Keratinocyte (primary cell): ENCODE results near the gene ADCY7. TPM values are rescaled to one million over a fixed set of nuclear protein-coding genes. Genes with fewer than 3 reads are reported as not detected.

Source experiments
- DNase-seq: peaks from one replicate; pipeline ENCODE4 v3.0.0-alpha.2; 2011; ENCODE audit warnings: low read depth, missing footprints, low spot score
- FAIRE-seq: peaks from 2 replicates; lab custom pipeline; 2011; peaks lifted over from hg19 to GRCh38; lab: Jason Lieb, UNC
- H2AFZ ChIP-seq: 2 replicates; pipeline ENCODE4 v1.6.0; 2012; ENCODE audit warnings: low read length, control low read depth, inconsistent platforms; ENCODE audit not compliant: control insufficient read depth
- H3K27ac ChIP-seq: 2 replicates; pipeline ENCODE4 v1.5.1; 2011; ENCODE audit warnings: low read length; ENCODE audit not compliant: control insufficient read depth, insufficient read depth
- H3K27me3 ChIP-seq: 3 replicates; pipeline ENCODE4 v1.6.0; 2011; ENCODE audit warnings: low read length; ENCODE audit not compliant: control insufficient read depth, insufficient read depth; ENCODE audit errors: extremely low read depth
- H3K36me3 ChIP-seq, 2 experiments: 2 replicates in 1 of 2; 3 replicates in 1 of 2; pipeline ENCODE4 v1.5.1; 2011; ENCODE audit warnings: low read length in 2 of 2, mild to moderate bottlenecking in 1 of 2; ENCODE audit not compliant: control insufficient read depth in 2 of 2, insufficient read depth in 2 of 2; ENCODE audit errors: extremely low read depth in 1 of 2
- H3K4me1 ChIP-seq: 3 replicates; pipeline ENCODE4 v1.5.1; 2011; ENCODE audit warnings: low read length; ENCODE audit not compliant: control insufficient read depth, insufficient read depth; ENCODE audit errors: extremely low read depth
- H3K4me2 ChIP-seq: 3 replicates; pipeline ENCODE4 v1.6.0; 2011; ENCODE audit warnings: low read depth, low read length; ENCODE audit not compliant: control insufficient read depth, insufficient read depth; ENCODE audit errors: extremely low read depth
- H3K4me3 ChIP-seq, 3 experiments: fragments of 200-600 bp in 1 of 3; sonication (generic) in 1 of 3; 2 replicates in 2 of 3; 3 replicates in 1 of 3; pipeline ENCODE4 v1.5.1; 2011 to 2016; ENCODE audit warnings: low read length in 3 of 3, mild to moderate bottlenecking in 3 of 3, control low read depth in 2 of 3, inconsistent platforms in 1 of 3, low read depth in 1 of 3, mixed read lengths in 1 of 3, mixed run types in 1 of 3, moderate library complexity in 1 of 3; ENCODE audit not compliant: control insufficient read depth in 2 of 3, insufficient read depth in 2 of 3; ENCODE audit errors: extremely low read depth in 1 of 3
- H3K79me2 ChIP-seq: 2 replicates; pipeline ENCODE4 v1.6.0; 2012; ENCODE audit warnings: low read length; ENCODE audit not compliant: control insufficient read depth, insufficient read depth
- H3K9ac ChIP-seq: 3 replicates; pipeline ENCODE4 v1.6.0; 2011; ENCODE audit warnings: low read length; ENCODE audit not compliant: control insufficient read depth, insufficient read depth; ENCODE audit errors: extremely low read depth
- H3K9me1 ChIP-seq: 3 replicates; pipeline ENCODE4 v1.6.0; 2011; ENCODE audit warnings: low read length; ENCODE audit not compliant: control insufficient read depth, insufficient read depth; ENCODE audit errors: extremely low read depth
- H3K9me3 ChIP-seq: 2 replicates; pipeline ENCODE4 v1.5.1; 2012; ENCODE audit warnings: low read depth, low read length; ENCODE audit not compliant: control insufficient read depth
- H4K20me1 ChIP-seq: 3 replicates; pipeline ENCODE4 v1.6.0; 2011; ENCODE audit warnings: low read length; ENCODE audit not compliant: control insufficient read depth, insufficient read depth; ENCODE audit errors: extremely low read depth
- EZH2 ChIP-seq: IDR thresholded peaks from one replicate; pipeline ENCODE4 v1.6.1; 2012; ENCODE audit warnings: inconsistent platforms, mild to moderate bottlenecking, low read length, moderate library complexity
- dilution Hi-C: fragments of 300-500 bp; cut with MboI; formaldehyde crosslinking; loops from one replicate; pipeline ENCODE4 v1.7.0; 2020; ENCODE audit warnings: low sequenced_read_pairs; ENCODE audit not compliant: extremely low pct_ligation_motif_present
- polyA plus RNA-seq, 5 experiments: library from polyadenylated mRNA; depleted of rRNA in 3 of 5; stranded (reverse) in 3 of 5; stranded (forward) in 1 of 5; unstranded in 1 of 5; fragments of >200 nt; gene quantifications; 1 replicate in 1 of 5; 2 replicates in 3 of 5; 3 replicates in 1 of 5; pipeline versions ENCODE4 v1.2.1 to v1.2.3, GENCODE V29; 2011 to 2012; ENCODE audit warnings: missing spikeins in 2 of 5, low read depth in 1 of 5, low replicate concordance in 1 of 5
- TF ChIP-seq, protein P1 (sequence below), 3 experiments: IDR thresholded peaks in 1 of 3; conservative IDR thresholded peaks in 1 of 3; optimal IDR thresholded peaks in 1 of 3; 2 replicates in 2 of 3; 3 replicates in 1 of 3; pipeline versions ENCODE3 to v1.5.1; 2011; ENCODE audit warnings: low read length in 3 of 3, mild to moderate bottlenecking in 3 of 3, moderate library complexity in 2 of 3, control low read depth in 1 of 3, inconsistent platforms in 1 of 3; ENCODE audit not compliant: insufficient read depth in 2 of 3; ENCODE audit errors: extremely low read depth in 1 of 3

The ADCY7 gene
- polyA plus RNA-seq, 1 donor (not counting 4 experiments of a cell fraction or from before 2014, with no cell fraction given) = 5.1 TPM

GRCh38 chr16:50309527-50310307 is 43.4 kb downstream of the ADCY7 start:
- DNase-seq = no peak
- H3K36me3 ChIP-seq = peaks cover 6 to 10% of the 10 kb centered on the region in 2 experiments

GRCh38 chr16:50310308-50311133 is 44.2 kb downstream of the ADCY7 start:
- no peak overlapping the region for H3K9ac ChIP-seq

More at GRCh38 chr16:50309527-50310307, 43.4 kb downstream of the ADCY7 start:
- Histone ChIP-seq H2AFZ (no peak overlapping the region), H3K4me3 (no peak overlapping the region), H3K9me3 (no peaks in the 10 kb centered on the region), H3K79me2 (no peaks in the 10 kb centered on the region), H4K20me1 (no peaks in the 10 kb centered on the region), H3K27ac (no peak overlapping the region), H3K9me1 (peaks cover 2% of the 10 kb centered on the region), H3K4me1 (peaks cover 6% of the 10 kb centered on the region), H3K27me3 (no peaks in the 10 kb centered on the region), H3K4me2 (no peak overlapping the region), H3K9ac (no peak overlapping the region)
- no peak for FAIRE-seq
- dilution Hi-C loops = no loop called here
- TF ChIP-seq EZH2 = no peak
- TF ChIP-seq, protein P1, sequence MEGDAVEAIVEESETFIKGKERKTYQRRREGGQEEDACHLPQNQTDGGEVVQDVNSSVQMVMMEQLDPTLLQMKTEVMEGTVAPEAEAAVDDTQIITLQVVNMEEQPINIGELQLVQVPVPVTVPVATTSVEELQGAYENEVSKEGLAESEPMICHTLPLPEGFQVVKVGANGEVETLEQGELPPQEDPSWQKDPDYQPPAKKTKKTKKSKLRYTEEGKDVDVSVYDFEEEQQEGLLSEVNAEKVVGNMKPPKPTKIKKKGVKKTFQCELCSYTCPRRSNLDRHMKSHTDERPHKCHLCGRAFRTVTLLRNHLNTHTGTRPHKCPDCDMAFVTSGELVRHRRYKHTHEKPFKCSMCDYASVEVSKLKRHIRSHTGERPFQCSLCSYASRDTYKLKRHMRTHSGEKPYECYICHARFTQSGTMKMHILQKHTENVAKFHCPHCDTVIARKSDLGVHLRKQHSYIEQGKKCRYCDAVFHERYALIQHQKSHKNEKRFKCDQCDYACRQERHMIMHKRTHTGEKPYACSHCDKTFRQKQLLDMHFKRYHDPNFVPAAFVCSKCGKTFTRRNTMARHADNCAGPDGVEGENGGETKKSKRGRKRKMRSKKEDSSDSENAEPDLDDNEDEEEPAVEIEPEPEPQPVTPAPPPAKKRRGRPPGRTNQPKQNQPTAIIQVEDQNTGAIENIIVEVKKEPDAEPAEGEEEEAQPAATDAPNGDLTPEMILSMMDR (optimal IDR thresholded peaks at IDR 0.05 in 1 of 3, IDR thresholded peaks at IDR 0.05 in 1 of 3, conservative IDR thresholded peaks at IDR 0.05 in 1 of 3; ENCODE audit: extremely low read depth in 1 of 3, insufficient read depth in 2 of 3, low read length in 3 of 3) = no peak

More at GRCh38 chr16:50310308-50311133, 44.2 kb downstream of the ADCY7 start:
- Histone ChIP-seq H3K36me3 (peaks cover 13 to 15% of the 10 kb centered on the region in 2 experiments), H2AFZ (no peak overlapping the region), H3K79me2 (no peaks in the 10 kb centered on the region), H4K20me1 (no peaks in the 10 kb centered on the region), H3K4me2 (no peak overlapping the region), H3K9me1 (peaks cover 2% of the 10 kb centered on the region), H3K4me1 (peaks cover 6% of the 10 kb centered on the region), H3K27ac (no peak overlapping the region), H3K9me3 (no peaks in the 10 kb centered on the region), H3K27me3 (no peaks in the 10 kb centered on the region), H3K4me3 (no peak overlapping the region)
- no peak for DNase-seq
- no peak for FAIRE-seq
- dilution Hi-C loops = no loop called here
- no peak for TF ChIP-seq EZH2
- TF ChIP-seq, protein P1 (optimal IDR thresholded peaks at IDR 0.05 in 1 of 3, IDR thresholded peaks at IDR 0.05 in 1 of 3, conservative IDR thresholded peaks at IDR 0.05 in 1 of 3; ENCODE audit: extremely low read depth in 1 of 3, insufficient read depth in 2 of 3, low read length in 3 of 3) = no peak
